HUES48 (cell line): ENCODE measurements around the gene ITPRIPL2.

ENCODE experiments used
- H3K27ac ChIP-seq: one replicate; pipeline ENCODE4 v1.7.0; 2013; ENCODE audit warnings: low read depth, low read length, inconsistent platforms
- H3K27me3 ChIP-seq: 2 replicates; pipeline ENCODE4 v1.6.1; 2013; ENCODE audit warnings: mild to moderate bottlenecking, low read length; ENCODE audit not compliant: control insufficient read depth, insufficient read depth
- H3K36me3 ChIP-seq: 2 replicates; pipeline ENCODE4 v1.6.1; 2013; ENCODE audit warnings: low read length; ENCODE audit not compliant: control insufficient read depth, insufficient read depth
- H3K4me1 ChIP-seq: 2 replicates; pipeline ENCODE4 v1.6.1; 2013; ENCODE audit warnings: mild to moderate bottlenecking, low read length; ENCODE audit not compliant: control insufficient read depth, insufficient read depth
- H3K4me3 ChIP-seq: 2 replicates; pipeline ENCODE4 v1.5.1; 2013; ENCODE audit warnings: mild to moderate bottlenecking, low read depth, low read length
- H3K9ac ChIP-seq: 2 replicates; pipeline ENCODE4 v1.6.1; 2013; ENCODE audit warnings: mild to moderate bottlenecking, low read depth, low read length, moderate library complexity
- H3K9me3 ChIP-seq: 2 replicates; pipeline ENCODE4 v1.6.1; 2013; ENCODE audit warnings: low read length; ENCODE audit not compliant: control insufficient read depth, insufficient read depth

ITPRIPL2 gene

DNA sequence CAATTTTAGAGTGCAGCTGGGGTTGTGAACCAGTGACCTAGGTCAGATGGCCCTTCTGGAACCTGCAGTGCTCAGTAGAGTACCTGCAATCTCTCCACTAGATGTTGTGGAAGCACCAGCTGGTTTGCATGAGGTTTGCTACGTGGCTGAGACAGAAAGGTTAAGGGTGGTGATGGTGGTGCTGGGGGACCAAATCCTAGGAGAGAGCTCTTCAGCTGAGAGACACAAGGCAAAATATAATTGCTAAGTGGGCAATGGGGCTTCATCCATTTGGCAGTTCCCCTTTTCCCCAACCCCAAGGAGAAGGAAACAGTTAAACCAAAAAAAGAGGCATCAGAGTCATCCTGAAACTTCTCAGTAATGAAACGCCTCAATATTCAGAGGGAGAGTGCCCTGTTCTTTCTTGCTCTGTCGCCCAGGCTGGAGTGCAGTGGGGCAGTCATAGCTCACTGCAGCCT is 13.9 kb downstream of the ITPRIPL2 start:
- Histone ChIP-seq H3K27ac (no peak overlapping the region), H3K27me3 (no peaks in the 10 kb centered on the region), H3K9ac (no peak overlapping the region), H3K9me3 (no peaks in the 10 kb centered on the region), H3K4me3 (no peak overlapping the region), H3K4me1 (peaks cover 17% of the 10 kb centered on the region), H3K36me3 (no peaks in the 10 kb centered on the region)

- no peaks in the 10 kb centered on the region for H3K27me3 ChIP-seq
- no peak overlapping the region for H3K27ac ChIP-seq
- H3K4me1 ChIP-seq: peaks cover 17% of the 10 kb centered on the region
- H3K36me3 ChIP-seq: no peaks in the 10 kb centered on the region
- H3K4me3 ChIP-seq: no peak overlapping the region
- H3K9me3 ChIP-seq: no peaks in the 10 kb centered on the region
- no peak overlapping the region for H3K9ac ChIP-seq
These were observed 14.9 kb downstream of the ITPRIPL2 start for GRCh38 chr16:19128454-19129200.

DNA sequence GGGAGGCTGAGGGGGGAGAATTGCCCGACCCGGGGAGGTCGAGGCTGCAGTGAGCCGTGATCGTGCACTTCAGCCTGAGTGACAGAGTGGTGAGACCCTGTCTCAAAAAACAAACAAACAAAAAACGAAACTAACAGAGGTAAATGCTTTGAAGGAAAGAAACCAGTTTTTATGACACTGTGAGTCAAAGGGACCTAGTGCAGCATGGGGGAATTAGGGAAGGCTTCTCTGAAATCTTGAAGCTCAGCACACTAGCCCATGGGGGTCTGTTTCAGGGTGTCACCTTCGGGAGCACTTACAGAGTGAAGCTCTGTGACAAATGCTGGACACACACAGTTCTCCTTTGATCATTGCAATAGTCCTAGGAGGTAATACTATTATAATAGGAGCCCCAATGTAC is 16.6 kb downstream of the ITPRIPL2 start:
- no peak overlapping the region for H3K9ac ChIP-seq
- H3K27me3 ChIP-seq: no peaks in the 10 kb centered on the region
- H3K27ac ChIP-seq: peak overlapping the region; percentile 88
- H3K9me3 ChIP-seq: no peaks in the 10 kb centered on the region
- no peaks in the 10 kb centered on the region for H3K36me3 ChIP-seq
- H3K4me3 ChIP-seq: no peak overlapping the region
- peaks cover 17% of the 10 kb centered on the region for H3K4me1 ChIP-seq

- Histone ChIP-seq H3K9me3 (no peaks in the 10 kb centered on the region), H3K4me1 (peaks cover 17% of the 10 kb centered on the region), H3K4me3 (no peak overlapping the region), H3K27ac (peak overlapping the region; percentile 88), H3K9ac (no peak overlapping the region), H3K27me3 (no peaks in the 10 kb centered on the region), H3K36me3 (no peaks in the 10 kb centered on the region)
These were observed 17.4 kb downstream of the ITPRIPL2 start for GRCh38 chr16:19130852-19131824.

DNA sequence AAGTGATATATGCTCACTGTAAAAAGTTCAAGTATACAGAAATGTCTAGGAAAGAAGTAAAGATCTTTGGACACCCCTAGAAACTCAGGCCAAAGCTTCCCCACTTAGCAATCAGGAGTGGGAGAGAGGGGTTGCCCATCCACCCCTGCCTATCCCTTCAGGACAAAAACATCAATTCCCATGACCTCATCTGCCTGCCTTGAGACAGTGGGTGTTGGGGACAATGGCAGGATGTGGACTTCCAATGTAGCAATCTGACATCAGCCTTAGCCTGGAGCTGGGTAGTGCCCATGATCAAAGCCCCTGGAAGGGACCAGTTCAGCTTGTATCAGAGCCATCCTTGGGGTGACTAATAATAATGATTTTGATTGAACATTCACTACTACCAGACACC is 18.1 kb downstream of the ITPRIPL2 start:
- H3K27ac ChIP-seq: peak overlapping the region; percentile 88
- no peaks in the 10 kb centered on the region for H3K9me3 ChIP-seq
- peaks cover 17% of the 10 kb centered on the region for H3K4me1 ChIP-seq
- H3K4me3 ChIP-seq: no peak overlapping the region
- H3K27me3 ChIP-seq: no peaks in the 10 kb centered on the region
- H3K36me3 ChIP-seq: no peaks in the 10 kb centered on the region
- H3K9ac ChIP-seq: no peak overlapping the region

DNA sequence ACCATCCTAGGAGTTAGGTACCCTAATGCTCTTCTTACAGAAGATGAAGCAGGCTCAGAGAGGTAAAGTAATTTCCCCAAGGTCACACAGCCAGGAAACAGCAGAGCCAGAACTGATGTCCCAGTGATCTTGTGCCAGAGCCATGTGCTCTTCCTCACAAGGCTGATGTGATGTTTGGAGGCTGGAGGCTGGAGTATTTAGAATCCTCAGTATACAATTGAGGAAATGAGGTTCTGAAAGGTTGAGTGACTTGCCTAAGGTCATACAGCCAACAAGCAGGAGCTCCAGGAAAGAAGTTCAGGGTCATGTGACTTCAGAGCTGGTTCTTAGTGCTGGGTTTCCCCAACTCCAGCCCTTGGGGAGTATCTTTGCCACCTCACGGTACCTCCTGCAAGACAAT is 18.5 kb downstream of the ITPRIPL2 start:
- H3K27ac ChIP-seq: no peak overlapping the region
- no peak overlapping the region for H3K9ac ChIP-seq
- peaks cover 17% of the 10 kb centered on the region for H3K4me1 ChIP-seq
- H3K27me3 ChIP-seq: no peaks in the 10 kb centered on the region
- no peaks in the 10 kb centered on the region for H3K9me3 ChIP-seq
- no peak overlapping the region for H3K4me3 ChIP-seq
- H3K36me3 ChIP-seq: no peaks in the 10 kb centered on the region

DNA sequence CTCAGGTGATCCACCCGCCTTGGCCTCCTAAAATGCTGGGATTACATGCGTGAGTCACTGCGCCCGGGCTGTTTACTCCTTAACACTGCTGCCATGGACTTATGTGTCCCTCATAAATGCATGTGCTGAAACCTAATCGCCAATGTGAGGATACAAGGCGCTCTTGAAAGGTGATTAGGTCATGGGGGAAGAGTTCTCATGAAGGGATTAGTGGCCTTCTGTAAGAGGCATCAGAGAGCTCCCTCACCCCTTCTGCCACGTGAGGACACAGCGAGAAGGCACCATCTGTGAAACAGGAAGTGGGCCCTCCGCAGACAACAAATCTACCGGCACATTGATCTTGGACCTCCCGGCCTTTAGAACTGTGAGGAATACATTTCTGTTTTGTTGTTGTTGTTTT is 19.1 kb downstream of the ITPRIPL2 start:
- Histone ChIP-seq H3K9ac (no peak overlapping the region), H3K27ac (no peak overlapping the region), H3K9me3 (no peaks in the 10 kb centered on the region), H3K4me3 (no peak overlapping the region), H3K27me3 (no peaks in the 10 kb centered on the region), H3K4me1 (peaks cover 17% of the 10 kb centered on the region), H3K36me3 (no peaks in the 10 kb centered on the region)

GRCh38 chr16:19133600-19133999 is 19.8 kb downstream of the ITPRIPL2 start:
- no peak overlapping the region for H3K9ac ChIP-seq
- no peaks in the 10 kb centered on the region for H3K27me3 ChIP-seq
- no peak overlapping the region for H3K27ac ChIP-seq
- H3K4me1 ChIP-seq: peaks cover 15% of the 10 kb centered on the region
- H3K4me3 ChIP-seq: no peak overlapping the region
- H3K9me3 ChIP-seq: no peaks in the 10 kb centered on the region
- H3K36me3 ChIP-seq: no peaks in the 10 kb centered on the region

GRCh38 chr16:19135201-19135842 is 21.6 kb downstream of the ITPRIPL2 start:
- no peak overlapping the region for H3K27ac ChIP-seq
- H3K27me3 ChIP-seq: no peaks in the 10 kb centered on the region
- H3K9me3 ChIP-seq: no peaks in the 10 kb centered on the region
- H3K4me1 ChIP-seq: peaks cover 12% of the 10 kb centered on the region
- no peak overlapping the region for H3K4me3 ChIP-seq
- no peak overlapping the region for H3K9ac ChIP-seq
- no peaks in the 10 kb centered on the region for H3K36me3 ChIP-seq

DNA sequence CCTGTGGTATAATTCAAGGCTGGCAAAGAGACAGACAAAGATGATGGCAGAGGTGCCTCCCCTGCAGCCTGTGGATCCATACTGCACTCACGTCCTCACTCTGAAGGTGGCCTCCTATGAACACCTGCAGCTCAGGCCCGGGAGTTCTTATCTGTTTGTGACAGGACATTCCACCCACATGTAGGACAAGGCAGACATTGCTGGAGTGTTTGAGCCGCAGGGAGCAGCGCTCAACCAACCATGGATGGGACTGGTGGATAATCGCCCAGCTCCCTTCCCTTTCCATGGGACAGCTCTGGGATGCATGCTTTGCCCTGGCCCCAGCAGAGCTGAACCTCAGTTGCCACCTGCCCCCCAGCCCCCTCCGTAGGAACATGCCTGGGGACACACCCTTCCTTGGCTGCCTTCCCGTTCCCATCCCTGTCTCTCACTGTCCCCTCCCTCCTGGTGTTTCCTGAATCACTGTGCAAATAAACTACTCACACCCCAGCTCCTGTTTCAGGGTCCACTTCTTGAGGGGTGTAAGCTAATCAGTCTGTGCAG is 22.2 kb downstream of the ITPRIPL2 start:
- H3K9ac ChIP-seq: no peak overlapping the region
- no peak overlapping the region for H3K4me3 ChIP-seq
- no peaks in the 10 kb centered on the region for H3K36me3 ChIP-seq
- H3K9me3 ChIP-seq: no peaks in the 10 kb centered on the region
- no peaks in the 10 kb centered on the region for H3K27me3 ChIP-seq
- H3K27ac ChIP-seq: no peak overlapping the region
- peaks cover 6% of the 10 kb centered on the region for H3K4me1 ChIP-seq
